ENCODE data around the gene SASH1.
"Not testable (repeated sequence)": the region's sequence is repeated elsewhere in the genome, so short reads cannot be mapped to it uniquely, and the experiment has no call there.

SASH1 gene

DNA sequence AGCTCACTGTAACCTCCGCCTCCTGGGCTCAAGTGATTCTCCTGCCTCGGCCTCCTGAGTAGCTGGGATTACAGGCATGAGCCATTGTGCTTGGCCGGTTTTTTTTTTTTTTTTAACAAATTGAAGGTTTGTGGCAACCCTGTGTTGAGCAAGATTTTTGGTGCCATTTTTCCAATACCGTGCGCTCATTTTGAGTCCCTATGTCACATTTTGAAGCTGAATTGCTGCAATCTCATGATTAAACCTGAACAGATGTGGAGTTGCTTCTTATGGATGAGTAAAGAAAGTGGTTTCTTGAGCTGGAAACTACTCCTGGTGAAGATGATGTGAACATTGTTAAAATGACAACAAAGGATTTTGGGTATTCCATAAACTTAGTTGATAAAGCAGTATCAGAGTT lies 16.6 kb downstream of the SASH1 start:
- no peak overlapping the region for H3K27ac ChIP-seq
- DNase-seq (ENCODE audit: low read depth, low spot score), result no peak

DNA sequence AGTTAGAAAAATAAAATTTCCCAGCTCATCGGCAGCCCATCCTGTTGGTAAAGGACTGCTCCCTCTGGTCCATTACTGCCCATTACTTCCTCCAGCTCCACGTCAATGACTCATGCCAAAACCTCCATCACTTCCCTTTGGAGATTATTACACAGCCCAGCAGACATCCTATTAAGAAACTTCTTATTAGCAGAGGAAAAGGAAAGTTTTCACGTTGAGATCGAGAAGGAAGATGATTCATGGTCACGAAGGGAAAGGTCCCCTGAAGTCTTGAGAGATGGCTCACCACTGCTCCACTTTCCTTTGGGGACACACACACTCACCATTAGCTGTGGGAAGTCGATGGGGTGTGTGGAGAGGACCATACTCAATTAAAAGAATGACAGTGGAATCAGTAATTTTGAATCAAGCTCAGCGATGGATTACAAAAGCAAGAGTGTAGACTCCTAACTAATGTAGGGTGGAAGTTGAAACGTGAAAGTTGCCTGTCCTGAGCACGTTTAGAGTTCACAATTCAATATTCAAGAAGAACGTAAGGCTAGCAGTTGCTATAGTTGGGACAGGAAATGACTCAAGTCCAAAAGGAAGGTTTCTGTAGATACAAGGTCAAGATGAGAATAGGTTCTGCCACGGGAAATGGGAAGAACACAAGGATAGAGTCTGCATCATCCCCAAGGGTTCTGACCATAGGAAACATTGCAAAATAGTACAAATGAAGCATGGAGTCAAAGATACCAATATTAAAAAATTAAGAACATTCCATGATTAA lies 21.6 kb downstream of the SASH1 start:
- no peak for DNase-seq (ENCODE audit: low read depth, low spot score)
- H3K27ac ChIP-seq, result no peak overlapping the region

DNA sequence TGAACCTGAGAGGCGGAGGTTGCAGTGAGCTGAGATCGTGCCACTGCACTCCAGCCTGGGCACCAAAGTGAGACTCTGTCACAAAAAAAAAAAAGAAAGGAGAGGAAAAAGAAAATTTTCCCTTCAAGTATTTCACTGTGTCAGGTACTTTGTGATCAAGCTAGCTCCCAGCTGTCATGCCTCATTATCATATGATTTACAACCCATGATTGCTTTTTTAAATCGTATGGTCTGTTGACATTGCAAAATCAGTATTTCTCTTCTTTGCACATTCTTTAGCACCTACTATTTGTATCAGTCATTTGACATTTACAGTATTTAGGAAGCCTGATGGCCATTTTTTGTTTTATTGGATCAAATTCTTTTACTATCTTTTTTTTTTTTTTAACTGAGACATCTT lies 22.4 kb downstream of the SASH1 start:
- no peak for DNase-seq (ENCODE audit: low read depth, low spot score)
- H3K27ac ChIP-seq, result no peak overlapping the region

DNA sequence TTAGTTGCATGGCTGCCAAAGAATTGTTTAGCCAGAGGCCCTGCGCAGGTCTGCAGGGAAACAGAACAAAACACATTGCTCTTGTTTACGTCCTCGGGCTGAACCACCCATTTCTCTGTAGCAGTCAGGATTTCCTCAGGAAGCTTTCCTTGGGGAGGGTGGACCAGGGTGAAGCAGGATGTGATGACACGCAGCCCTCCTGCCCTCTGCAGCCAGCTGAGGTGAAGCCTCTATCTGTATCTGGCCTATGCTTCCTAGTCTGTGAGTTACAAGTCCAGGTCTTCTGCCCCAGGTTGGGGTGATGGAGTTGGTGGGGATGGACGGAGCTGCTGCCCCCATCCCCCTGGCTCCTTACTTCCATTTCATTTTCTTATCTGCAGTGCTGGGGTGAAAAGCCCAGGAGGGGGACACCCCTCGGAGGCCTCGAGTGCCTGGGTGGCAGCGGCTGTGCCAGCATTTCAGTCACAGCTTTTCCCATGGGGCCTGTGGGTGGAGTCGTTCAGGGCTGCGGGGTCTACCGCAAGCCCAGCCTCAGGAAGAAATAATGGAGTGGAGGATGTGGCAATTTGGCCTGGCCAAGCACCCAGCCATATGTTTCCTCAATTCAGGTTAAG lies 24.9 kb downstream of the SASH1 start:
- no peak for DNase-seq (ENCODE audit: low read depth, low spot score)
- peak overlapping the region; percentile 4 for H3K27ac ChIP-seq

GRCh38 chr6:148370176-148370575 lies 27.5 kb downstream of the SASH1 start:
- no peak overlapping the region for H3K27ac ChIP-seq
- DNase-seq (ENCODE audit: low read depth, low spot score), result no peak

GRCh38 chr6:148374040-148374774 lies 31.6 kb downstream of the SASH1 start:
- no peak overlapping the region for H3K27ac ChIP-seq

GRCh38 chr6:148375401-148375800 lies 32.8 kb downstream of the SASH1 start:
- no peak for DNase-seq (ENCODE audit: low read depth, low spot score)
- H3K27ac ChIP-seq, result no peak overlapping the region

More at GRCh38 chr6:148374040-148374774, 31.6 kb downstream of the SASH1 start:
- no peak for DNase-seq (ENCODE audit: low read depth, low spot score)

DNA sequence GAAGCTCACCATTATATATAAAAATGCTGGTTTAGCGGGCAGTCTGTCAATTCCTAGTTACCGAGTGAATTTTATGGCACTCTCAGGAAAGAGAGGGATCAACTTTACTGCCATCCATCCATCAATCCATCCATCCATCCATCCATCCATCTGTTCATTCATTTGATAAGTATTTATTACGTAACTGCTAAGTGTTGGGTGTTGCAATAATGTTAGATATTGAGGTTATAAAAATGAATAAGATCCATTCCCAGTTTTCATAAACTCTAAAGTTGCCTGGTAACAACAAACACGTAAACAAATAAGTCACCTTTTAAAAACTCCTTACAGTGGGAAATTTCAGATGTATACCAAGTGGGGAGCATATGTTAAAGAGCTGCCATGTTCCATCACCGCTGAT lies 36.8 kb downstream of the SASH1 start:
- DNase-seq (ENCODE audit: low read depth, low spot score), result no peak
- no peak overlapping the region for H3K27ac ChIP-seq

DNA sequence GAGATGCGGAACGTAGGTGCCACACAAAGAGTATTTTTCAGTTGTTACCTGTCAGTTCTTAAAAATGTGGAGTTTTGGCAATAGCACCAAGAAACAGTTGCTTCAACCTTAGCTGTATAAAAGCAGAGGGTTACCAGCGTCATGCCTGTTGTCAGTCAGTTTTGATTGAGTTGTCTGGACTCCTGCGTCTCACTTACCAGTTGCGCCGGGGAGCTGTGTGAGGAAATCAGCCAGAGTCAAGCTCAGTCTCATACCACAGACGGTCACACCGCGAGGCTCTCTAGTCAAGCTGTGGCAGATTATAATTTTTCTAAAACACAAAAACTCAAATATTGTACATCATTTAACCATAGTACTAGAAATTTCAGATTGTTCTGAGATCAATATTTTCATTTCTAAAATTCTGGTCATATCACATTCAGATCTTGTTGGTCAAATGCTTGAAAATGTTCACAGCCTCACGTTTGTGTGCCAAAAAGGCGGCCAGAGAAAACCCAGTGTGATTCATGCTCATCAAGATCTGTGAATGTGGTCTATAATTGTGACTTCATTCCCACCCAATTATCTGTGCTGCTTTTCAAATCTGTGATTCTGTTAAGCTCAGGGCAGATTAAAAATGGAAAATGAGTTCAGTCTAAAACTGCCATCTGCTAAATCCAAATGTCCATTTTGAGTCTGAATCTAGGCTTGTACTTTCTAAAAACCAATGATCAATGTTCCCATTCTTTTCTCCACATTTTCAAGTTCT lies 37.5 kb downstream of the SASH1 start:
- no peak overlapping the region for H3K27ac ChIP-seq
- no peak for DNase-seq (ENCODE audit: low read depth, low spot score)

- not testable (repeated sequence) for DNase-seq (ENCODE audit: low read depth, low spot score)
These were observed 39.4 kb downstream of the SASH1 start for GRCh38 chr6:148382051-148382450.

DNA sequence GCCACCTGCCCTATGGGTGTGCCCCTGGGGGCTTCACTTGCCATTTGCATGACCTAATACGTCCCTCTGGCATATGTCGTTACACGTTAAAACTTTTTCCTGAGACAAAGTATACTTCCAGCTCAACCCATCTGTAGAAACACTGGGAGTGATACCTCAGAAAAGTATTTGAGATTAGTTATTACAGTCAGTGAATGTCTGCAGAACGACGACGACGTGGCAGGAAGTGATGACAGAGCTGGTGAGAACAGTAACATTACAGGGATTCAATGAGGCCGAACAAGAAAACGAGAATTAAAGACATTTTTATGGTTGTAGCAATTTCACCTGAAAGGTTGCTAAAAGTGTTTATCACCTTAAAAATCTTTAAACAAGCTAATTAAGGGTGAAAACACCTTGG lies 40.2 kb downstream of the SASH1 start:
- no peak for DNase-seq (ENCODE audit: low read depth, low spot score)
- no peak overlapping the region for H3K27ac ChIP-seq

More at GRCh38 chr6:148382051-148382450, 39.4 kb downstream of the SASH1 start:
- not testable (repeated sequence) for H3K27ac ChIP-seq

GRCh38 chr6:148383658-148384368 lies 41.2 kb downstream of the SASH1 start:
- H3K27ac ChIP-seq, result no peak overlapping the region
- no peak for DNase-seq (ENCODE audit: low read depth, low spot score)

- no peak overlapping the region for H3K27ac ChIP-seq
- DNase-seq (ENCODE audit: low read depth, low spot score), result no peak
These were observed 42.7 kb downstream of the SASH1 start for GRCh38 chr6:148385379-148385778.

- H3K27ac ChIP-seq, result no peak overlapping the region
- no peak for DNase-seq (ENCODE audit: low read depth, low spot score)
These were observed 45.9 kb downstream of the SASH1 start for GRCh38 chr6:148388521-148388920.

DNA sequence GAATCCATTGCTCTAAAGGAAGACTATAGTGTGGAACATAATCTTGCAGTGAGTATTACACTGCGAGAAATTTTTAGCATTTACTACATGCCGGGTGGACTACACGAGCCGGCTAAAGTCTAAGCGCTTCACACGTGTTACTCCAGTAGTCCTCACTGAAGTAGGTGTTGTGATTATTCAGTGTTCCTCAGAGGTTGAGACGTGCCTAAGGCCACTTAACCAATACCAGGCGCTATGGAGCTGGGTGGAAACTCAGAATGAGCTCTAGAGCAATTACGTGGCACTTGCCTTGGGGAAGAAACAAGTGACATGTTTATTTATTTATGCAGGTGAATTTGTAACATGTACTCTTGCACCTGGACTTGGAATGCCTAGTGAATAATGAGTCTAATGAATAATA lies 46.4 kb downstream of the SASH1 start:
- no peak overlapping the region for H3K27ac ChIP-seq
- DNase-seq (ENCODE audit: low read depth, low spot score), result no peak

- H3K27ac ChIP-seq, result no peak overlapping the region
- no peak for DNase-seq (ENCODE audit: low read depth, low spot score)
These were observed 47.3 kb downstream of the SASH1 start for GRCh38 chr6:148389917-148390316.

- DNase-seq (ENCODE audit: low read depth, low spot score); H3K27ac ChIP-seq: not testable (repeated sequence)
These were observed 49.5 kb downstream of the SASH1 start for GRCh38 chr6:148392127-148392526.

DNA sequence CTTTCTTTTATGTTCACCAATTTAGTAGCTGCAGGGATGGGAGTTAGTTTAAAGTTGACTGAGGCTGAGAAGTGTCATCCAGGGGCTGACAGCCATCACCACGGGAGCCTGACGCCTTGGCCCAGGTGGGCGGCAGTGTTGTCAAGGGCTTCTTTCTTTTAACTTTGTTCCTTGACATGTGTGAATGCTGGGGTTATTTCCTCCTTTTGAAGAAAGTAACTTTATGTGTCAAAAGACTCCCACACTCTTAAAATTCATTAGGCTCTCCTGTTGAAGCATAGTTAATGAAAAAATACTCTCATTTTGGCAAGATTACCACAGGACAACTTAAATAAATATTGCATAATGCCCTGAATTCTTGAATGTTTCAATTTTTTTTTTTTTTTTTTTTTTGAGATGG lies 50.0 kb downstream of the SASH1 start:
- DNase-seq (ENCODE audit: low read depth, low spot score), result no peak
- no peak overlapping the region for H3K27ac ChIP-seq

GRCh38 chr6:148395583-148396101 lies 53.0 kb downstream of the SASH1 start:
- no peak for DNase-seq (ENCODE audit: low read depth, low spot score)
- H3K27ac ChIP-seq, result no peak overlapping the region

GRCh38 chr6:148396411-148396810 lies 53.8 kb downstream of the SASH1 start:
- no peak for DNase-seq (ENCODE audit: low read depth, low spot score)
- H3K27ac ChIP-seq, result no peak overlapping the region

Data from epithelial cell of prostate (primary cell).